GM19239 (cell line): ENCODE results near the gene CATSPERE.
A peak's percentile ranks its signal among the peaks of the same experiment; 100 is the strongest.

Experiments used
- DNase-seq: peaks from one replicate; pipeline ENCODE4 v3.0.0; 2011; ENCODE audit warnings: low spot score; ENCODE audit not compliant: insufficient read length
- FAIRE-seq: peaks from 2 replicates; lab custom pipeline; 2011; peaks lifted over from hg19 to GRCh38; lab: Jason Lieb, UNC

Gene CATSPERE

GRCh38 chr1:244605835-244606370 is 144.8 kb downstream of the CATSPERE start:
- DNase-seq (no peak), FAIRE-seq (no peak)

- FAIRE-seq, result no peak
- no peak for DNase-seq
Observed at GRCh38 chr1:244614113-244614836, 153.2 kb downstream of the CATSPERE start.

- no peak for DNase-seq
- no peak for FAIRE-seq
Observed at GRCh38 chr1:244614879-244615278, 153.8 kb downstream of the CATSPERE start.

- DNase-seq (no peak), FAIRE-seq (no peak)
Observed at GRCh38 chr1:244615301-244615700, 154.2 kb downstream of the CATSPERE start.

- FAIRE-seq, result no peak
Observed at GRCh38 chr1:244626709-244627108, 165.6 kb downstream of the CATSPERE start.

GRCh38 chr1:244628789-244629188 is 167.7 kb downstream of the CATSPERE start:
- FAIRE-seq, result no peak
- DNase-seq, result no peak

More at GRCh38 chr1:244626709-244627108, 165.6 kb downstream of the CATSPERE start:
- DNase-seq, result no peak

- FAIRE-seq, result no peak
Observed at GRCh38 chr1:244633140-244633539, 172.1 kb downstream of the CATSPERE start.

GRCh38 chr1:244634546-244634945 is 173.5 kb downstream of the CATSPERE start:
- no peak for FAIRE-seq
- no peak for DNase-seq

More at GRCh38 chr1:244633140-244633539, 172.1 kb downstream of the CATSPERE start:
- DNase-seq, result no peak

GRCh38 chr1:244636488-244637259 is 175.6 kb downstream of the CATSPERE start:
- no peak for FAIRE-seq
- DNase-seq, result no peak

- FAIRE-seq (no peak), DNase-seq (no peak)
Observed at GRCh38 chr1:244639561-244639960, 178.5 kb downstream of the CATSPERE start.

GRCh38 chr1:244640917-244641316 is 179.8 kb downstream of the CATSPERE start:
- FAIRE-seq (no peak), DNase-seq (no peak)

- no peak for DNase-seq
- no peak for FAIRE-seq
Observed at GRCh38 chr1:244642526-244642925, 181.5 kb downstream of the CATSPERE start.

- DNase-seq (no peak), FAIRE-seq (no peak)
Observed at GRCh38 chr1:244642988-244643387, 181.9 kb downstream of the CATSPERE start.

GRCh38 chr1:244645414-244645813 is 184.3 kb downstream of the CATSPERE start:
- no peak for FAIRE-seq

GRCh38 chr1:244645890-244646289 is 184.8 kb downstream of the CATSPERE start:
- FAIRE-seq (no peak), DNase-seq (no peak)

More at GRCh38 chr1:244645414-244645813, 184.3 kb downstream of the CATSPERE start:
- no peak for DNase-seq

GRCh38 chr1:244647819-244648218 is 186.7 kb downstream of the CATSPERE start:
- FAIRE-seq (no peak), DNase-seq (no peak)

- FAIRE-seq (no peak), DNase-seq (no peak)
Observed at GRCh38 chr1:244651956-244652622, 191.0 kb downstream of the CATSPERE start.

- FAIRE-seq (peak; percentile 94), DNase-seq (peak; percentile 92)
Observed at GRCh38 chr1:244652623-244653438, 191.8 kb downstream of the CATSPERE start, which contains the start of gene DESI2. TSS of gene DESI2 (plus strand) at chr1:244653126. CDS start at chr1:244653314, 188 bp downstream.

GRCh38 chr1:244653439-244654107 is 192.5 kb downstream of the CATSPERE start:
- peak; percentile 18 for FAIRE-seq
- no peak for DNase-seq
